Aorta (tissue), 4 donors: ENCODE measurements around the gene EPRS1. TPM values are rescaled to one million over a fixed set of nuclear protein-coding genes. Genes with fewer than 3 reads are reported as not detected.

Experiments used
- polyA plus RNA-seq, 2 donors: library from polyadenylated mRNA; stranded (reverse); fragments of 200-250 nt; gene quantifications; one replicate each; pipeline ENCODE4 v1.2.3, GENCODE V29; 2013
- total RNA-seq, 2 donors: library from RNA; stranded (reverse); fragmentation: NEBNext Ultra II Directional; extraction: Animal tissue kit (Norgen Biotek cat#: 25700); gene quantifications; one replicate each; pipeline ENCODE4 v1.2.1, GENCODE V29; 2021
- donor health status: healthy with polysubstance abuse.
- donor health status: Bipolar disorder and iron deficiency.
- donor health status: DM: no; HTN: no; CAD: no.
- donor health status: DM: yes; HTN: yes; CAD: no.

EPRS1 gene
- total and polyA plus RNA-seq, 4 donors = 26.4 to 69.3 (median 52.9) TPM

Other genes with a start within 250 kb of the EPRS1 start
- not detected for gene SLC30A10, start 117.9 kb downstream of the EPRS1 start, total RNA-seq
- under 1 TPM in 1 of 2 donors, not detected in 1; 0.25 TPM for gene SLC30A10, start 117.9 kb downstream of the EPRS1 start, polyA plus RNA-seq
- 10 to 100 TPM; 18.3 to 20.0 TPM for gene BPNT1, start 43.3 kb upstream of the EPRS1 start, total RNA-seq
- 10 to 100 TPM; 19.4 to 19.9 TPM for gene BPNT1, start 43.3 kb upstream of the EPRS1 start, polyA plus RNA-seq
- 10 to 100 TPM; 46.0 to 54.5 TPM for gene IARS2, start 47.6 kb upstream of the EPRS1 start, total RNA-seq
- gene IARS2, start 47.6 kb upstream of the EPRS1 start, polyA plus RNA-seq = 10 to 100 TPM; 17.0 to 36.1 TPM
- gene RAB3GAP2, start 225.9 kb upstream of the EPRS1 start, total RNA-seq = 10 to 100 TPM; 43.5 to 44.2 TPM
- gene RAB3GAP2, start 225.9 kb upstream of the EPRS1 start, polyA plus RNA-seq = 1 to 10 TPM; 6.4 to 9.1 TPM